HepG2 (cell line): Measurements from ENCODE around the gene PIP4K2B. TPM values are rescaled to one million over a fixed set of nuclear protein-coding genes. Genes with fewer than 3 reads are reported as not detected.

ENCODE experiments used
- ATF2 ChIP-seq: sonication (generic); formaldehyde crosslinking; IDR thresholded peaks from 2 replicates; pipeline ENCODE4 v1.4.0; 2020; ENCODE audit warnings: missing genetic modification reagents
- CEBPB ChIP-seq: IDR thresholded peaks from 2 replicates; pipeline ENCODE4 v1.6.1; 2011; ENCODE audit warnings: low read depth, low read length, improper control_type of control experiment, borderline replicate concordance
- CREB1 ChIP-seq, 2 experiments: fragments of 450-650 bp in 1 of 2; IDR thresholded peaks; 2 replicates each; pipeline ENCODE4 v1.6.1; 2016 to 2017; ENCODE audit warnings: control low read depth in 1 of 2, mild to moderate bottlenecking in 1 of 2, missing compliant biosample characterization in 1 of 2, missing genetic modification characterization in 1 of 2
- ELF3 ChIP-seq: IDR thresholded peaks from 2 replicates; pipeline ENCODE4 v1.6.1; 2016; ENCODE audit warnings: missing genetic modification reagents, missing compliant biosample characterization
- FOXK2 ChIP-seq: fragments of 450-650 bp; IDR thresholded peaks from 2 replicates; pipeline ENCODE4 v1.6.1; 2016
- HNRNPLL ChIP-seq: fragments of 200-400 bp; formaldehyde crosslinking; IDR thresholded peaks from 2 replicates; pipeline ENCODE4 v1.6.1; 2017; ENCODE audit warnings: mild to moderate bottlenecking, low read depth, low read length; ENCODE audit not compliant: poor library complexity, severe bottlenecking
- KDM3A ChIP-seq: IDR thresholded peaks from 2 replicates; pipeline ENCODE4 v1.6.1; 2018; ENCODE audit warnings: low read depth, missing compliant biosample characterization
- MEIS1 ChIP-seq: sonication (generic); formaldehyde crosslinking; IDR thresholded peaks from 2 replicates; pipeline ENCODE4 v1.9.0; 2021; ENCODE audit warnings: mild to moderate bottlenecking, missing genetic modification reagents, moderate library complexity, borderline replicate concordance
- NRL ChIP-seq: sonication (generic); formaldehyde crosslinking; IDR thresholded peaks from 2 replicates; pipeline ENCODE4 v1.5.0; 2020; ENCODE audit warnings: missing genetic modification reagents, mild to moderate bottlenecking, moderate library complexity, borderline replicate concordance
- RBFOX2 ChIP-seq: fragments of 200-400 bp; formaldehyde crosslinking; IDR thresholded peaks from 2 replicates; pipeline ENCODE4 v1.6.1; 2017; ENCODE audit warnings: low read depth, mild to moderate bottlenecking, low read length
- REL ChIP-seq: sonication (generic); formaldehyde crosslinking; conservative IDR thresholded peaks from 2 replicates; pipeline ENCODE4 v1.8.0; 2022; ENCODE audit warnings: mild to moderate bottlenecking, missing genetic modification reagents, moderate library complexity
- RELA ChIP-seq: sonication (generic); formaldehyde crosslinking; IDR thresholded peaks from 2 replicates; pipeline ENCODE4 v1.4.0; 2020; ENCODE audit warnings: missing genetic modification reagents
- TSC22D2 ChIP-seq: sonication (generic); formaldehyde crosslinking; IDR thresholded peaks from 2 replicates; pipeline ENCODE4 v1.5.1; 2020; ENCODE audit warnings: missing genetic modification reagents, mild to moderate bottlenecking, borderline replicate concordance
- ZMAT3 ChIP-seq: sonication (generic); formaldehyde crosslinking; conservative IDR thresholded peaks from 2 replicates; pipeline ENCODE4 v1.7.0; 2021; ENCODE audit warnings: missing genetic modification reagents
- ZNF12 ChIP-seq: sonication (generic); formaldehyde crosslinking; IDR thresholded peaks from 2 replicates; pipeline ENCODE4 v1.5.0; 2020; ENCODE audit warnings: missing genetic modification reagents
- ZNF430 ChIP-seq: sonication (generic); formaldehyde crosslinking; IDR thresholded peaks from 2 replicates; pipeline ENCODE4 v1.9.0; 2021; ENCODE audit warnings: mild to moderate bottlenecking, missing genetic modification reagents
- ZNF674 ChIP-seq: sonication (generic); formaldehyde crosslinking; IDR thresholded peaks from 2 replicates; pipeline ENCODE4 v1.5.0; 2020; ENCODE audit warnings: low read depth, mild to moderate bottlenecking, missing genetic modification reagents
- ZNF775 ChIP-seq: sonication (generic); formaldehyde crosslinking; IDR thresholded peaks from 2 replicates; pipeline ENCODE4 v1.4.0; 2020; ENCODE audit warnings: missing genetic modification reagents, mild to moderate bottlenecking, moderate library complexity, borderline replicate concordance
- ZNF781 ChIP-seq: sonication (generic); formaldehyde crosslinking; IDR thresholded peaks from 2 replicates; pipeline ENCODE4 v1.5.1; 2020; ENCODE audit warnings: borderline replicate concordance, mild to moderate bottlenecking, missing genetic modification reagents; ENCODE audit errors: not compliant biosample characterization
- ZZZ3 ChIP-seq: sonication (generic); formaldehyde crosslinking; IDR thresholded peaks from 2 replicates; pipeline ENCODE4 v1.4.0; 2020; ENCODE audit warnings: missing genetic modification reagents, mild to moderate bottlenecking, borderline replicate concordance
- polyA plus RNA-seq, 8 experiments: library from polyadenylated mRNA; depleted of rRNA in 3 of 8; stranded (reverse) in 7 of 8; unstranded in 1 of 8; fragments of >200 nt; fragmentation: Illumina TruSeq in 4 of 8; extraction: Trizol in 4 of 8; gene quantifications; 2 replicates each; pipeline versions ENCODE4 v1.2.1 to v1.2.3, GENCODE V29; 2011 to 2016; ENCODE audit warnings: low read depth in 4 of 8, missing spikeins in 1 of 8, mixed read lengths in 1 of 8; ENCODE audit not compliant: insufficient read depth in 1 of 8
- total RNA-seq, 5 experiments: library from RNA; depleted of rRNA; stranded (reverse); fragments of >200 nt; fragmentation: Illumina TruSeq; extraction: Trizol; gene quantifications; 2 replicates each; pipeline ENCODE4 v1.2.3, GENCODE V29; 2016; ENCODE audit warnings: low read depth in 1 of 5
- TF ChIP-seq, protein P1 (sequence below): IDR thresholded peaks from 2 replicates; pipeline ENCODE4 v1.6.1; 2018; ENCODE audit warnings: missing genetic modification reagents
- TF ChIP-seq, protein P2 (sequence below): sonication (generic); formaldehyde crosslinking; IDR thresholded peaks from 2 replicates; pipeline ENCODE4 v1.8.1; 2023; ENCODE audit warnings: mild to moderate bottlenecking, moderate library complexity, missing genetic modification reagents
- TF ChIP-seq, protein P3 (sequence below): sonication (generic); formaldehyde crosslinking; IDR thresholded peaks from 2 replicates; pipeline ENCODE4 v1.5.1; 2020; ENCODE audit warnings: missing genetic modification reagents, mild to moderate bottlenecking, borderline replicate concordance

Gene PIP4K2B
- total and polyA plus RNA-seq, 2 of the 13 experiments (the other 11 are each of a cell fraction or from before 2014, with no cell fraction given): 20.4 to 54.0 TPM

GRCh38 chr17:38751808-38752307, 47.5 kb downstream of the PIP4K2B start (continued):
- TF ChIP-seq ZNF12 (CRISPR knock-in tag): peak; percentile 69; the same call in 1 of the 2 replicates
- TF ChIP-seq MEIS1 (CRISPR knock-in tag): 0 out of 2 replicates have a peak, but pooled peaks have one; percentile 11
- TF ChIP-seq, protein P1, sequence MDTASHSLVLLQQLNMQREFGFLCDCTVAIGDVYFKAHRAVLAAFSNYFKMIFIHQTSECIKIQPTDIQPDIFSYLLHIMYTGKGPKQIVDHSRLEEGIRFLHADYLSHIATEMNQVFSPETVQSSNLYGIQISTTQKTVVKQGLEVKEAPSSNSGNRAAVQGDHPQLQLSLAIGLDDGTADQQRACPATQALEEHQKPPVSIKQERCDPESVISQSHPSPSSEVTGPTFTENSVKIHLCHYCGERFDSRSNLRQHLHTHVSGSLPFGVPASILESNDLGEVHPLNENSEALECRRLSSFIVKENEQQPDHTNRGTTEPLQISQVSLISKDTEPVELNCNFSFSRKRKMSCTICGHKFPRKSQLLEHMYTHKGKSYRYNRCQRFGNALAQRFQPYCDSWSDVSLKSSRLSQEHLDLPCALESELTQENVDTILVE (CRISPR knock-in tag): 0 out of 2 replicates have a peak, but pooled peaks have one; percentile 57
- 0 out of 2 replicates have a peak, but pooled peaks have one; percentile 63 for TF ChIP-seq KDM3A
- TF ChIP-seq FOXK2: no peak
- TF ChIP-seq, protein P2, sequence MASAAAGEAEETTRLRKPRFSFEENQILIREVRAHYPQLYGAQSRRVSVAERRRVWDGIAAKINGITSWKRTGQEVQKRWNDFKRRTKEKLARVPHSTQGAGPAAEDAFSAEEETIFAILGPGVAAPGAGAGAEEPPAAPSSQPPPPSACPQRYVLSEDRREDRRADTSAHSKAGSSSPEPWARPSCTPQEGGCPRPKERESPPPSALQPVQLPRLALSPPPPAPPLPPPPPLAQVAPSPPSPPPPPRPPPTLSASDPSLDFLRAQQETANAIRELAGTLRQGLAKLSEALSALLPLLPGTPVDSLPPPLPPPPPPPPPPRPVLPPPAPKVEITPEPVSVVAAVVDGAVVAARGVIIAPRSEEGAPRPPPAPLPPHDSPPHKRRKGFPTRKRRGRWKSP (CRISPR knock-in tag): peak; percentile 98
- TF ChIP-seq ELF3 (CRISPR knock-in tag): peak; percentile 57; the same call in 1 of the 2 replicates
- TF ChIP-seq TSC22D2 (CRISPR knock-in tag): peak; percentile 86; the same call in 1 of the 2 replicates
- TF ChIP-seq, protein P3, sequence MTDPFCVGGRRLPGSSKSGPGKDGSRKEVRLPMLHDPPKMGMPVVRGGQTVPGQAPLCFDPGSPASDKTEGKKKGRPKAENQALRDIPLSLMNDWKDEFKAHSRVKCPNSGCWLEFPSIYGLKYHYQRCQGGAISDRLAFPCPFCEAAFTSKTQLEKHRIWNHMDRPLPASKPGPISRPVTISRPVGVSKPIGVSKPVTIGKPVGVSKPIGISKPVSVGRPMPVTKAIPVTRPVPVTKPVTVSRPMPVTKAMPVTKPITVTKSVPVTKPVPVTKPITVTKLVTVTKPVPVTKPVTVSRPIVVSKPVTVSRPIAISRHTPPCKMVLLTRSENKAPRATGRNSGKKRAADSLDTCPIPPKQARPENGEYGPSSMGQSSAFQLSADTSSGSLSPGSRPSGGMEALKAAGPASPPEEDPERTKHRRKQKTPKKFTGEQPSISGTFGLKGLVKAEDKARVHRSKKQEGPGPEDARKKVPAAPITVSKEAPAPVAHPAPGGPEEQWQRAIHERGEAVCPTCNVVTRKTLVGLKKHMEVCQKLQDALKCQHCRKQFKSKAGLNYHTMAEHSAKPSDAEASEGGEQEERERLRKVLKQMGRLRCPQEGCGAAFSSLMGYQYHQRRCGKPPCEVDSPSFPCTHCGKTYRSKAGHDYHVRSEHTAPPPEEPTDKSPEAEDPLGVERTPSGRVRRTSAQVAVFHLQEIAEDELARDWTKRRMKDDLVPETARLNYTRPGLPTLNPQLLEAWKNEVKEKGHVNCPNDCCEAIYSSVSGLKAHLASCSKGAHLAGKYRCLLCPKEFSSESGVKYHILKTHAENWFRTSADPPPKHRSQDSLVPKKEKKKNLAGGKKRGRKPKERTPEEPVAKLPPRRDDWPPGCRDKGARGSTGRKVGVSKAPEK (CRISPR knock-in tag): no peak
- peak; percentile 45; the same call in 1 of the 2 replicates for TF ChIP-seq ZNF674 (CRISPR knock-in tag)
- no peak for TF ChIP-seq RBFOX2
- TF ChIP-seq ZMAT3 (CRISPR knock-in tag): peak; percentile 96
- TF ChIP-seq ZNF781 (CRISPR knock-in tag): no peak
- TF ChIP-seq NRL (CRISPR knock-in tag): peak; percentile 30; the same call in 1 of the 2 replicates
- no peak for TF ChIP-seq ZZZ3
- no peak; the same call in 1 of the 2 replicates for TF ChIP-seq REL (CRISPR knock-in tag)
- TF ChIP-seq ATF2 (CRISPR knock-in tag): peak; percentile 78; the same call in 1 of the 2 replicates
- peak; percentile 91 for TF ChIP-seq CEBPB
- TF ChIP-seq RELA (CRISPR knock-in tag): peak; percentile 88; the same call in 1 of the 2 replicates
- TF ChIP-seq ZNF775: no peak
- TF ChIP-seq HNRNPLL: peak; percentile 80
- peak; percentile 55; the same call in 1 of the 2 replicates for TF ChIP-seq CREB1 (IDR thresholded peaks at IDR 0.05)
- peak; percentile 58; the same call in 1 of the 2 replicates for TF ChIP-seq CREB1 (CRISPR knock-in tag; IDR thresholded peaks at IDR 0.05)
- 0 out of 2 replicates have a peak, but pooled peaks have one; percentile 4 for TF ChIP-seq ZNF430 (CRISPR knock-in tag)
